Measurements from ENCODE around the gene CLCN4.

The CLCN4 gene

DNA sequence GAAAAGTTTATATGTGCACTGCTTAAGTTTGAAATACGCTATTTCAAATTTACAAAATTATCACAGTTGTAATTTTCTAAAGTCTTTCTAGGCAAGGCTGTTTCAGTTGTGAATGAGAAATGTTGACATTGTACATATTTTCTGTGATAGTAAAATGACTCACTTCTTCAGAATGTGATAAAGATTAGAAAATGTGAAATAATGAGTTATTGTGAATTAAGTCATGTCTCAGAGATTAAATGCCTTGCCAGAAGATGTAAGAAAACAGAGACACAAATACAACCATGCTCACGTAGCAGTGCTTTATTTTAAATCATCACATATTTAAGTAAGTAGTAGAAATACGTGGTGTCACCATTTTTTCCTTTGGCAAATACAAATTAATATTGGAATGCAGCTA, 768 bp downstream of the CLCN4 start:
- H3K27ac ChIP-seq: no peak overlapping the region

GRCh38 chrX:10158279-10159144, 1.7 kb downstream of the CLCN4 start:
- TF ChIP-seq ZFX (IDR thresholded peaks at IDR 0.05): no peak
- TF ChIP-seq, protein P1, sequence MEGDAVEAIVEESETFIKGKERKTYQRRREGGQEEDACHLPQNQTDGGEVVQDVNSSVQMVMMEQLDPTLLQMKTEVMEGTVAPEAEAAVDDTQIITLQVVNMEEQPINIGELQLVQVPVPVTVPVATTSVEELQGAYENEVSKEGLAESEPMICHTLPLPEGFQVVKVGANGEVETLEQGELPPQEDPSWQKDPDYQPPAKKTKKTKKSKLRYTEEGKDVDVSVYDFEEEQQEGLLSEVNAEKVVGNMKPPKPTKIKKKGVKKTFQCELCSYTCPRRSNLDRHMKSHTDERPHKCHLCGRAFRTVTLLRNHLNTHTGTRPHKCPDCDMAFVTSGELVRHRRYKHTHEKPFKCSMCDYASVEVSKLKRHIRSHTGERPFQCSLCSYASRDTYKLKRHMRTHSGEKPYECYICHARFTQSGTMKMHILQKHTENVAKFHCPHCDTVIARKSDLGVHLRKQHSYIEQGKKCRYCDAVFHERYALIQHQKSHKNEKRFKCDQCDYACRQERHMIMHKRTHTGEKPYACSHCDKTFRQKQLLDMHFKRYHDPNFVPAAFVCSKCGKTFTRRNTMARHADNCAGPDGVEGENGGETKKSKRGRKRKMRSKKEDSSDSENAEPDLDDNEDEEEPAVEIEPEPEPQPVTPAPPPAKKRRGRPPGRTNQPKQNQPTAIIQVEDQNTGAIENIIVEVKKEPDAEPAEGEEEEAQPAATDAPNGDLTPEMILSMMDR (conservative IDR thresholded peaks at IDR 0.05): no peak
- H3K27ac ChIP-seq: no peak overlapping the region

More for the DNA sequence above, 768 bp downstream of the CLCN4 start:
- no peak for TF ChIP-seq ZFX (IDR thresholded peaks at IDR 0.05)
- TF ChIP-seq, protein P1 (conservative IDR thresholded peaks at IDR 0.05): no peak

GRCh38 chrX:10159145-10159468, 2.3 kb downstream of the CLCN4 start:
- H3K27ac ChIP-seq: no peak overlapping the region
- no peak for TF ChIP-seq ZFX (IDR thresholded peaks at IDR 0.05)
- TF ChIP-seq, protein P1 (conservative IDR thresholded peaks at IDR 0.05): no peak

DNA sequence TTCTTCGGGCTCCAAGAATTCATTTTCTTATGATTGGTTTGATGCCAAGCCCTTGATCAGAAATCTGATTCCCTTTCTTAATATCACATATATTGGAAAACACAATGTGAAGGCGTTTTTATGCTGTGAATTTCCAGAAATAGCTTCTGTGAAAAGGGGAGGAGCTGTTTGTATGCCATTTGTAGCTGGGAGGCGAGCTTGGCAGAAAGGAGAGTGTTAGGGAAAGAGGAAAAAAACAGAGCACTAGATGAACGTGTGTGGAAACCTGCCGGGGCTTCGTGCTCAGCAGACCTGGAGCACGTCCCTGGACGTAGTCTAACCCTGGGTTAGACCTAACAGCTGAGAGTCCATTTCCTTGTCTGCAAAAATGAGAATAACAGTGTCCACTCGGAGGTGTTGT, 3.4 kb downstream of the CLCN4 start:
- H3K27ac ChIP-seq: no peak overlapping the region
- no peak for TF ChIP-seq ZFX (IDR thresholded peaks at IDR 0.05)
- TF ChIP-seq, protein P1 (conservative IDR thresholded peaks at IDR 0.05): no peak

GRCh38 chrX:10163031-10163430, 6.3 kb downstream of the CLCN4 start:
- TF ChIP-seq, protein P1 (conservative IDR thresholded peaks at IDR 0.05): no peak
- TF ChIP-seq ZFX (IDR thresholded peaks at IDR 0.05): no peak
- no peak overlapping the region for H3K27ac ChIP-seq

- no peak for TF ChIP-seq ZFX (IDR thresholded peaks at IDR 0.05)
- TF ChIP-seq, protein P1 (conservative IDR thresholded peaks at IDR 0.05): no peak
- no peak overlapping the region for H3K27ac ChIP-seq
Observed at GRCh38 chrX:10164879-10165278, 8.1 kb downstream of the CLCN4 start.

DNA sequence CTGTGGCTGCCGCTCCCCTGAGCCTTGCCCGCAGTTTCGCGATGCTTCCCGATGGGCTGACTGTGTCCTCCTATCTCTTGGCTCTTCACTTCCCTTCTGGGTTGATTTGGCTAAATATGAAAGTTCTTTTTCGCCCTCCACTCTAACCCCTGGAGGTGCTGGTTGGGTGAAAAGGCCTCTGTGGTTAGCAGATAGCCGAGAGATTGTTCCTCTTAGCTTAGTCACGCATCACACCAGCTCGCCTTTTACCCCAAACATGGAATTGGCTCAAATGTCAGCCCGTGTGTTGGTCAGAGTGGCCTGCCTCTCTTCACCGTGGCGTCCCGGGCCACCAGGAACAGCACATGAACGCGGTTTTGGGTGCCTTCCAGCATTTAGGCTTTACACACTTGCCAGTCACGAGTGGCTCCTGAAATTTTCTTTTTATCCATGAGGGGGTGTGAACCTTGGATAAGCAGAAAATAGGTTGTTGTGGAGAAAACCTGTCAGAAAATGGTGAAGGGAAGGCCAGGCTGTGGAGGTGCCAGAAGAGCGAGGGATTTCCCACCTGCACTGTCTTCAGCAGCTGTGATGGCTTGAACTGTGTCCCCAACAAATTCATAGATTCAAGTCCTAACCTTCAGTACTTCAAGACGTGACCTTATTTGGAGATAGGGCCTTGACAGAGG, 8.9 kb downstream of the CLCN4 start:
- TF ChIP-seq, protein P1 (conservative IDR thresholded peaks at IDR 0.05): no peak
- TF ChIP-seq ZFX (IDR thresholded peaks at IDR 0.05): no peak
- no peak overlapping the region for H3K27ac ChIP-seq

Data from C4-2B (cell line).